ENCODE measurements around the gene ZCCHC24. TPM values are rescaled to one million over a fixed set of nuclear protein-coding genes. Genes with fewer than 3 reads are reported as not detected.

Gene ZCCHC24
- total RNA-seq, 1 donor from 2014 or later, result 31.8 TPM

DNA sequence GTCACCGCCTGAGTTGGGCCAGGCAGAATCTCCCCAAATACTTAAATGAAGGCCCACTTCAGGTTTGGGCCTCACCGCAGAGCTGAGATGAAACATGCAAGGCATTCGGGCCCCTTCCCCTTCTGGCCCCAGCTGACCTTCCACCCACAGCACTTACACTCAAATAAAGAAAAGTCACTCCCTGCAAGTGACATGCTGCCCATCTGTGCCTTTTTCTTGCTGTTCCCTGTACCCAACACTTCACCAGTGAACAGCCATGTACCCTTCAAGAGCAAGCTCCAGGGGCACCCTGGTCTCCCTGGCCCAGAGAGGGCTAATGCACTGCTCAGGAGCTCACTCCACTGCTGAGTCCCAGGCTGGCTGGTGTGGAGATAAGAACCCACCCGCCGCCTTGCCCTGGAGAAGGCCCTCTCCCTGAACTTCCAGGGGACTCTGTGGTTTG lies 40.7 kb downstream of the ZCCHC24 start:
- H3K27ac Mint-ChIP-seq, result peak overlapping the region; percentile 85
- TF ChIP-seq, protein P1, sequence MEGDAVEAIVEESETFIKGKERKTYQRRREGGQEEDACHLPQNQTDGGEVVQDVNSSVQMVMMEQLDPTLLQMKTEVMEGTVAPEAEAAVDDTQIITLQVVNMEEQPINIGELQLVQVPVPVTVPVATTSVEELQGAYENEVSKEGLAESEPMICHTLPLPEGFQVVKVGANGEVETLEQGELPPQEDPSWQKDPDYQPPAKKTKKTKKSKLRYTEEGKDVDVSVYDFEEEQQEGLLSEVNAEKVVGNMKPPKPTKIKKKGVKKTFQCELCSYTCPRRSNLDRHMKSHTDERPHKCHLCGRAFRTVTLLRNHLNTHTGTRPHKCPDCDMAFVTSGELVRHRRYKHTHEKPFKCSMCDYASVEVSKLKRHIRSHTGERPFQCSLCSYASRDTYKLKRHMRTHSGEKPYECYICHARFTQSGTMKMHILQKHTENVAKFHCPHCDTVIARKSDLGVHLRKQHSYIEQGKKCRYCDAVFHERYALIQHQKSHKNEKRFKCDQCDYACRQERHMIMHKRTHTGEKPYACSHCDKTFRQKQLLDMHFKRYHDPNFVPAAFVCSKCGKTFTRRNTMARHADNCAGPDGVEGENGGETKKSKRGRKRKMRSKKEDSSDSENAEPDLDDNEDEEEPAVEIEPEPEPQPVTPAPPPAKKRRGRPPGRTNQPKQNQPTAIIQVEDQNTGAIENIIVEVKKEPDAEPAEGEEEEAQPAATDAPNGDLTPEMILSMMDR (IDR thresholded peaks at IDR 0.05; ENCODE audit: unreplicated experiment), result no peak
- H3K4me3 Mint-ChIP-seq, result no peak overlapping the region
- H3K36me3 Mint-ChIP-seq, result no peaks in the 10 kb centered on the region
- DNase-seq (ENCODE audit: low spot score in 2 of 2, unreplicated experiment in 2 of 2), result no peak
- H3K9me3 Mint-ChIP-seq, result no peaks in the 10 kb centered on the region
- peaks cover 68% of the 10 kb centered on the region for H3K4me1 Mint-ChIP-seq
- H3K27me3 Mint-ChIP-seq (ENCODE audit: low read depth), result no peaks in the 10 kb centered on the region

DNA sequence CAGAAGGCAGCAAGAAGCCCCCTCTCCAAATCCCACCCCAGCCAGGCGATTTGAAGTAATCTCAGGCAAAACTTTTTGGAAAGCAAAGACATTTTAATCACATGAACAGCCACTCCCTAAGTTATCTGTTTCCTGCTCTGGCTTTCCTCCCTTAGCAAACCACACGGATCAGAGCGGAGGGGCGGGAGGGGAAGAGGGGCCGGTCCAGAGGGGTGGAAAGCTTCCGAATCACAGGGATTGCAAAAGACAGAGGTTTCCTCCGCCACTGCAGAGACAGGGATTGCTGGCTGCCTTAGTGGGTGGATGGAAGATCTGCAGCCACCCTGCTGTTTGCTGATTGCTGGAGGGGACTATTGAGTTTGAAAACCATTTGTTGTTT lies 41.2 kb downstream of the ZCCHC24 start:
- no peaks in the 10 kb centered on the region for H3K9me3 Mint-ChIP-seq
- peaks cover 73% of the 10 kb centered on the region for H3K4me1 Mint-ChIP-seq
- H3K36me3 Mint-ChIP-seq, result no peaks in the 10 kb centered on the region
- TF ChIP-seq, protein P1 (IDR thresholded peaks at IDR 0.05; ENCODE audit: unreplicated experiment), result no peak
- H3K27me3 Mint-ChIP-seq (ENCODE audit: low read depth), result no peaks in the 10 kb centered on the region
- no peak overlapping the region for H3K4me3 Mint-ChIP-seq
- H3K27ac Mint-ChIP-seq, result peak overlapping the region; percentile 85
- no peak for DNase-seq (ENCODE audit: low spot score in 2 of 2, unreplicated experiment in 2 of 2)

DNA sequence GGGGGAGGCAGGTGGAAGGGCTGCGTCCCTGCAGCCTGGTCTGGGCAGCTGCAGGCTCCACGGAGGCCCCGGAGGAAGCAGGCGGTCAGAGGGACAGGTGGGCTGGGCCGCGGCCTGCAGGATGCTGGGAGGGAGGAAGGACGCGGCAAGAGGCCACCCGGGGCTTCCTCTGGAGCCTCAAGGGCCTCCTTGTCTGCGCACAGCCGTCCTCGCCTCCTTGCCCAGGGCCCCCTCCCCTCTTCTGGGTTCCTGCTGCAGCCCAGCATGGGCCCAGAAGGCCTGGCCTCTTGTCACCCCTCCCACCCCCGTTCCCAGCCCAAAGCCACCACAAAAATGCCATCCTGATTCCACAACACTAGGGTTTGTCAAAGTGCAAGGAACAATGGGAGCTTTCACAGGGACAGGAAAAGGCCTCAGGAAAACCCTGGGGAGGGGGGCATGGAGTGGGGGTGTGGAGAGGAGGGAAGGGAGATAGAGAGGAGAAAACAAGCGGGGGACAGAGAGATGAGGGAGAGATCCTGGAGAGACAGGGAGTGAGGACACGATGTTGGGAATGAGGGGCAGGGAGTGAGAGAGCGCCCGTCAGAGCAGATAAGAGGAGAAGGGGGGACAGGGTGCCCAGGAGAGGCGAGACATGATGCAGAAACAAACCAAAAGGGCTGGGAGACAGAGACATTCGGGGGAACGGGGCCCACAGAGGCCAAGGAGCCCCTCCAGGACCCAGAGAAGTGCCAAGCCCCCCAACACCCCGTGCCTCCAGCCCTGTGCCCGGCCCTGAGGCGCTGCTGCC lies 41.8 kb downstream of the ZCCHC24 start:
- Mint-ChIP-seq H3K27me3 (ENCODE audit: low read depth) (no peaks in the 10 kb centered on the region), H3K4me3 (no peak overlapping the region), H3K9me3 (no peaks in the 10 kb centered on the region), H3K4me1 (peaks cover 78% of the 10 kb centered on the region), H3K36me3 (no peaks in the 10 kb centered on the region), H3K27ac (peak overlapping the region; percentile 85)
- TF ChIP-seq, protein P1 (IDR thresholded peaks at IDR 0.05; ENCODE audit: unreplicated experiment), result no peak
- no peak for DNase-seq (ENCODE audit: low spot score in 2 of 2, unreplicated experiment in 2 of 2)

DNA sequence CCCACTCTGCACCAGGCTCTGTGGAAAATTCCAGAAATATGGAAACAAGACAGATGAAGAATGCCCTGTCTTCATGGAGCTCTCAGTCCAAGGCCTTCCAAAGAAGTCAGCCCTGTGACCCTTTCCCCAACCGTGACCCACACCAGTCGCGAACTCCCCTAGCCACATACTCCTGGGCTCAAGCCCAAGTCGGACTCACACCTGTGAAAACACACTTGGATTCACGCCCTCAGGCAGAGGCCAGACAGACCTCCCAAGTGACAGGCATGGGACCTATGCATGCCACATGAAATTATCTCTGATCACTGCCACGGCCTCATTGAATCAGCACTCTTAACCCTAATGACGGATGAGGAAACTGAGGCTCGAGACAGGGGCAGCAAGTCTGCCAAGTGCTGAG lies 42.5 kb downstream of the ZCCHC24 start:
- Mint-ChIP-seq H3K4me1 (peaks cover 80% of the 10 kb centered on the region), H3K27ac (peak overlapping the region; percentile 85), H3K27me3 (ENCODE audit: low read depth) (no peaks in the 10 kb centered on the region), H3K36me3 (no peaks in the 10 kb centered on the region), H3K9me3 (no peaks in the 10 kb centered on the region), H3K4me3 (no peak overlapping the region)
- no peak for DNase-seq (ENCODE audit: low spot score in 2 of 2, unreplicated experiment in 2 of 2)
- TF ChIP-seq, protein P1 (IDR thresholded peaks at IDR 0.05; ENCODE audit: unreplicated experiment), result no peak

DNA sequence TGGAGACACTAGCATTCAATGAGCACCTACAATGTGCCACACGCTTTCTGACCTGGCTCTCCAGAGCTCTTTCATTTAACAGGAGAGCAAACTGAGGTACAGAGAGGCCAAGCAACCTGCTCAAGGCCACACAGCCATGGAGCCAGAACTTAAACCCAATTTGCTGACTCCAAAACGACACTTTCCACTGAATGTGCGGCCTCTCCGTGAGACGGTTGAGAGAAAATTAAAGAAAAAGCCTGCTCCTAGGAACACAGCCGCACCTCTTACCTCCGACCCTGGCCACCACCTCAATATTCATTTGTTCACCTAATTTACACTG lies 42.8 kb downstream of the ZCCHC24 start:
- H3K36me3 Mint-ChIP-seq, result no peaks in the 10 kb centered on the region
- peak overlapping the region; percentile 85 for H3K27ac Mint-ChIP-seq
- H3K4me3 Mint-ChIP-seq, result no peak overlapping the region
- TF ChIP-seq, protein P1 (IDR thresholded peaks at IDR 0.05; ENCODE audit: unreplicated experiment), result no peak
- no peaks in the 10 kb centered on the region for H3K9me3 Mint-ChIP-seq
- DNase-seq (ENCODE audit: low spot score in 2 of 2, unreplicated experiment in 2 of 2), result no peak
- H3K27me3 Mint-ChIP-seq (ENCODE audit: low read depth), result no peaks in the 10 kb centered on the region
- H3K4me1 Mint-ChIP-seq, result peaks cover 81% of the 10 kb centered on the region
